ENCODE results near the gene PTCD2.

DNA sequence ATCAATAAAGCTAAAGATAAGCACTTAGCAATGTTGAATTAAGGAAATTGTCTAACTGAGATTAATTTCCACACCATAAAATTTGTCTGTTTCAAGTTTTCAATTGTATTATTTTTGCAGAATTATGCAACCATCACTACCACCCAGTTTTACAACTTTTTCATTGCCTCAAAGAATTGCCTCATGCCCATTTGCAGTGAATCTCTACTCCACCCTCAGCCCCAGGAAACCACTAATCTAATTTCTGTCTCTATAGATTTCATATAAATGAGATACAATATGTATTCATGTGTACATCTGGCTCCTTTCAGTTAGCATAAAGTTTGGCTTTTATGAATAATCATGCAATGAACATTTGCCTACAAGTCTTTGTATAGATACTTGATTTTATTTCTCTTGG, 72.9 kb downstream of the PTCD2 start:
- TF ChIP-seq, protein P1, sequence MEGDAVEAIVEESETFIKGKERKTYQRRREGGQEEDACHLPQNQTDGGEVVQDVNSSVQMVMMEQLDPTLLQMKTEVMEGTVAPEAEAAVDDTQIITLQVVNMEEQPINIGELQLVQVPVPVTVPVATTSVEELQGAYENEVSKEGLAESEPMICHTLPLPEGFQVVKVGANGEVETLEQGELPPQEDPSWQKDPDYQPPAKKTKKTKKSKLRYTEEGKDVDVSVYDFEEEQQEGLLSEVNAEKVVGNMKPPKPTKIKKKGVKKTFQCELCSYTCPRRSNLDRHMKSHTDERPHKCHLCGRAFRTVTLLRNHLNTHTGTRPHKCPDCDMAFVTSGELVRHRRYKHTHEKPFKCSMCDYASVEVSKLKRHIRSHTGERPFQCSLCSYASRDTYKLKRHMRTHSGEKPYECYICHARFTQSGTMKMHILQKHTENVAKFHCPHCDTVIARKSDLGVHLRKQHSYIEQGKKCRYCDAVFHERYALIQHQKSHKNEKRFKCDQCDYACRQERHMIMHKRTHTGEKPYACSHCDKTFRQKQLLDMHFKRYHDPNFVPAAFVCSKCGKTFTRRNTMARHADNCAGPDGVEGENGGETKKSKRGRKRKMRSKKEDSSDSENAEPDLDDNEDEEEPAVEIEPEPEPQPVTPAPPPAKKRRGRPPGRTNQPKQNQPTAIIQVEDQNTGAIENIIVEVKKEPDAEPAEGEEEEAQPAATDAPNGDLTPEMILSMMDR (IDR thresholded peaks at IDR 0.05) = no peak
- TF ChIP-seq POLR2A (IDR thresholded peaks at IDR 0.05) = no peak
- no peak for TF ChIP-seq POLR2AphosphoS5 (IDR thresholded peaks at IDR 0.05)
